Thyroid gland (tissue), 4 donors: ENCODE measurements around the gene KRTAP5-6. TPM values are rescaled to one million over a fixed set of nuclear protein-coding genes. Genes with fewer than 3 reads are reported as not detected.
"Not testable (repeated sequence)": the region's sequence is repeated elsewhere in the genome, so short reads cannot be mapped to it uniquely, and the experiment has no call there.

ENCODE experiments used
- DNase-seq, 2 donors: peaks; one replicate each; pipeline ENCODE4 v3.0.0-alpha.2; 2019
- H3K27ac ChIP-seq, 3 donors: fragments of 200-600 bp; sonication (generic); 1 replicate in 2 of 3; 2 replicates in 1 of 3; pipeline ENCODE4 v1.5.1; 2016 to 2019; ENCODE audit warnings: mild to moderate bottlenecking in 1 of 3, moderate library complexity in 1 of 3
- H3K27me3 ChIP-seq: fragments of 200-600 bp; sonication (generic); one replicate; pipeline ENCODE4 v1.5.1; 2019
- H3K36me3 ChIP-seq, 2 donors: fragments of 200-600 bp; sonication (generic); one replicate each; pipeline ENCODE4 v1.5.1; 2016 to 2019
- H3K4me1 ChIP-seq, 2 donors: fragments of 200-600 bp; sonication (generic); one replicate each; pipeline ENCODE4 v1.5.1; 2017 to 2019
- H3K4me3 ChIP-seq, 3 donors: fragments of 200-600 bp; sonication (generic); replicated peaks in 1 of 3; 1 replicate in 2 of 3; 2 replicates in 1 of 3; pipeline ENCODE4 v1.5.1; 2016; ENCODE audit warnings: mild to moderate bottlenecking in 1 of 3
- H3K9me3 ChIP-seq: fragments of 200-600 bp; sonication (generic); one replicate; pipeline ENCODE4 v1.5.1; 2017
- CTCF ChIP-seq, 6 experiments: fragments of 200-600 bp in 3 of 6; fragments of 450-650 bp in 3 of 6; sonication (generic) in 3 of 6; IDR thresholded peaks; one replicate each; pipeline ENCODE4 v1.5.1; 2016 to 2019; ENCODE audit warnings: antibody characterized with exemption in 6 of 6, mild to moderate bottlenecking in 2 of 6, inconsistent platforms in 1 of 6, moderate library complexity in 1 of 6
- WGBS, 2 donors: methylation state at CpG; one replicate each; pipeline ENCODE4 v1.1.5; 2017; 5-methylcytosine and 5-hydroxymethylcytosine counted together
- intact Hi-C: fragments of 100-400 bp; cut with DNase I; formaldehyde crosslinking; loops from one replicate; pipeline ENCODE4 v1.15.1; 2023
- total RNA-seq, 4 donors: library from RNA; depleted of rRNA; stranded (reverse); fragments of >200 nt; gene quantifications; one replicate each; pipeline ENCODE4 v1.2.3, GENCODE V29; 2016

KRTAP5-6 gene
- total RNA-seq, 4 donors from 2014 or later = not detected

- no peaks in the 10 kb centered on the region for H3K4me1 ChIP-seq
- no peak overlapping the region for H3K27ac ChIP-seq
- no peaks in the 10 kb centered on the region for H3K36me3 ChIP-seq
- no peaks in the 10 kb centered on the region for H3K9me3 ChIP-seq
- intact Hi-C loops = no loop called here
- no peak for TF ChIP-seq CTCF (IDR thresholded peaks at IDR 0.05)
- H3K27me3 ChIP-seq = no peaks in the 10 kb centered on the region
- WGBS, 2 donors = 52 to 54% methylated on average over 15 of the region's 15 CpGs
- no peak overlapping the region for H3K4me3 ChIP-seq
- DNase-seq = no peak
These were observed 14.6 kb upstream of the KRTAP5-6 start for GRCh38 chr11:1682225-1682905.

GRCh38 chr11:1683216-1683615, 13.8 kb upstream of the KRTAP5-6 start:
- H3K4me3 ChIP-seq, H3K27ac ChIP-seq, DNase-seq, H3K36me3 ChIP-seq, H3K4me1 ChIP-seq, H3K9me3 ChIP-seq, intact Hi-C loops, H3K27me3 ChIP-seq: not testable (repeated sequence)
- 73 to 84% methylated on average over 8 to 16 of the region's 19 CpGs for WGBS, 2 donors

GRCh38 chr11:1683904-1684572, 13.0 kb upstream of the KRTAP5-6 start:
- WGBS, 2 donors = 0% methylated on average over 1 of the region's 24 CpGs; no CpG with 5 or more reads in 1 of the 2 donors
- H3K36me3 ChIP-seq, H3K27me3 ChIP-seq, H3K9me3 ChIP-seq, H3K4me1 ChIP-seq, H3K27ac ChIP-seq, H3K4me3 ChIP-seq, DNase-seq, intact Hi-C loops: not testable (repeated sequence)

GRCh38 chr11:1684886-1685874, 11.8 kb upstream of the KRTAP5-6 start:
- H3K27me3 ChIP-seq, H3K36me3 ChIP-seq, H3K4me1 ChIP-seq, H3K4me3 ChIP-seq, H3K27ac ChIP-seq, DNase-seq, intact Hi-C loops, H3K9me3 ChIP-seq: not testable (repeated sequence)
- 69 to 72% methylated on average over 10 to 11 of the region's 18 CpGs for WGBS, 2 donors

GRCh38 chr11:1686220-1686619, 10.8 kb upstream of the KRTAP5-6 start:
- H3K27me3 ChIP-seq, H3K4me1 ChIP-seq, H3K36me3 ChIP-seq, H3K4me3 ChIP-seq, H3K9me3 ChIP-seq, intact Hi-C loops, DNase-seq, H3K27ac ChIP-seq: not testable (repeated sequence)
- 43 to 48% methylated on average over 8 to 12 of the region's 15 CpGs for WGBS, 2 donors

- H3K36me3 ChIP-seq, H3K27ac ChIP-seq, H3K4me1 ChIP-seq, H3K9me3 ChIP-seq, H3K27me3 ChIP-seq, DNase-seq, H3K4me3 ChIP-seq, intact Hi-C loops: not testable (repeated sequence)
- WGBS, 2 donors = 75 to 82% methylated on average over 18 to 19 of the region's 19 CpGs
These were observed 8.6 kb upstream of the KRTAP5-6 start for GRCh38 chr11:1688336-1688947.

GRCh38 chr11:1689250-1690166, 7.5 kb upstream of the KRTAP5-6 start:
- H3K27ac ChIP-seq, H3K27me3 ChIP-seq, DNase-seq, H3K4me3 ChIP-seq, H3K36me3 ChIP-seq, H3K9me3 ChIP-seq: not testable (repeated sequence)
- WGBS, 2 donors = 71 to 74% methylated on average over 7 to 18 of the region's 32 CpGs
- H3K4me1 ChIP-seq = peaks cover 9 to 13% of the 10 kb centered on the region in 2 donors
- intact Hi-C loops = loop anchor here (5.0 kb wide), 1 partner anchor 463 kb away; no protein-coding TSS in a partner anchor
